Measurements from ENCODE around the gene MKS1. TPM values are rescaled to one million over a fixed set of nuclear protein-coding genes. Genes with fewer than 3 reads are reported as not detected.
A peak's percentile ranks its signal among the peaks of the same experiment; 100 is the strongest.

MKS1 gene
- total RNA-seq, 1 experiment from 2014 or later = 24.8 TPM

GRCh38 chr17:58196610-58197009 lies 22.4 kb downstream of the MKS1 start:
- Histone ChIP-seq H2AFZ (ENCODE audit: low read length) (no peak overlapping the region), H3K14ac (ENCODE audit: insufficient read depth, low read length) (peak overlapping the region; percentile 57; the same call in 1 of the 2 replicates), H3T11ph (ENCODE audit: low read length) (no peak overlapping the region), H3K23ac (ENCODE audit: insufficient read length, low read depth, low read length) (no peak overlapping the region), H4K91ac (ENCODE audit: insufficient read length, low read depth, low read length) (no peak overlapping the region), H3K23me2 (ENCODE audit: insufficient read length, low read depth, low read length, poor library complexity, severe bottlenecking) (no peaks in the 10 kb centered on the region), H2BK5ac (ENCODE audit: insufficient read length, low read length) (no peak overlapping the region), H3K79me2 (ENCODE audit: insufficient read depth, low read length) (no peaks in the 10 kb centered on the region), H3K18ac (ENCODE audit: insufficient read length, low read depth, low read length) (no peak overlapping the region), H2BK15ac (ENCODE audit: low read depth, low read length) (no peak overlapping the region), H4K5ac (ENCODE audit: insufficient read length, low read depth, low read length) (no peak overlapping the region), H2BK20ac (ENCODE audit: low read depth, low read length, poor library complexity, severe bottlenecking) (no peak overlapping the region), H4K8ac (replicated peaks; ENCODE audit: insufficient read length, low read depth, low read length) (no peak overlapping the region), H3K4ac (ENCODE audit: low read depth, low read length) (no peak overlapping the region), H2AK5ac (ENCODE audit: insufficient read length, low read length) (no peak overlapping the region), H3K4me1 (ENCODE audit: insufficient read depth, low read length) (no peaks in the 10 kb centered on the region), H2BK12ac (ENCODE audit: insufficient read length, low read depth, low read length) (no peak overlapping the region), H3K9me3 (ENCODE audit: control insufficient read depth, low read depth, low read length) (no peaks in the 10 kb centered on the region), H4K20me1 (ENCODE audit: control insufficient read depth, insufficient read depth, insufficient read length) (no peaks in the 10 kb centered on the region), H3K9ac (ENCODE audit: extremely low read depth, insufficient read length, low read length) (no peak overlapping the region), H3K27ac (ENCODE audit: insufficient read length, low read depth, low read length) (no peak overlapping the region), H2BK120ac (ENCODE audit: low read depth, low read length, poor library complexity, severe bottlenecking) (no peak overlapping the region), H3K79me1 (ENCODE audit: insufficient read depth, low read depth, low read length, poor library complexity, severe bottlenecking) (no peaks in the 10 kb centered on the region), H3K56ac (ENCODE audit: insufficient read length, low read depth, low read length) (no peak overlapping the region), H3K4me2 (ENCODE audit: insufficient read depth, insufficient read length, low read length) (no peak overlapping the region), H3K27me3 (ENCODE audit: insufficient read depth, low read length) (no peaks in the 10 kb centered on the region)
- no peak for TF ChIP-seq CTCF (conservative IDR thresholded peaks at IDR 0.05)
- H3K36me3 Mint-ChIP-seq (ENCODE audit: insufficient read depth in 1 of 3, low read depth in 3 of 3) = no peaks in the 10 kb centered on the region
- H3K4me1 Mint-ChIP-seq = peaks cover 0 to 4% of the 10 kb centered on the region in 2 experiments; a peak in 1 of 4 replicates
- DNase-seq = no peak
- peaks cover 41% of the 10 kb centered on the region for H3K27me3 Mint-ChIP-seq (ENCODE audit: low read depth)
- no peaks in the 10 kb centered on the region for H3K9me3 Mint-ChIP-seq
- no peak overlapping the region for H3K27ac Mint-ChIP-seq
- no peak overlapping the region for H3K4me3 Mint-ChIP-seq
- no CpG with 5 or more reads among the region's 7 CpGs for WGBS (ENCODE audit: extremely low coverage, insufficient read length, low lambda C conversion rate)
